K562 (cell line): ENCODE measurements around the gene NEU1. TPM values are rescaled to one million over a fixed set of nuclear protein-coding genes. Genes with fewer than 3 reads are reported as not detected.
A peak's percentile ranks its signal among the peaks of the same experiment; 100 is the strongest.

ENCODE experiments used
- GTF2A2 ChIP-seq: IDR thresholded peaks from 2 replicates; pipeline ENCODE4 v1.6.1; 2016; ENCODE audit warnings: mild to moderate bottlenecking, missing genetic modification characterization, missing compliant biosample characterization
- HDAC1 ChIP-seq, 2 experiments: fragments of 450-650 bp; IDR thresholded peaks; 2 replicates each; pipeline ENCODE4 v1.6.1; 2016 to 2017; ENCODE audit warnings: inconsistent platforms in 1 of 2, mild to moderate bottlenecking in 1 of 2, moderate library complexity in 1 of 2
- HSF4 ChIP-seq: fragments of 250-450 bp; sonication (Bioruptor Pico); IDR thresholded peaks from 2 replicates; pipeline ENCODE4 v2.1.2; 2022; ENCODE audit warnings: mild to moderate bottlenecking, moderate library complexity, borderline replicate concordance
- MEF2D ChIP-seq: conservative IDR thresholded peaks from 2 replicates; pipeline ENCODE4 v1.6.1; 2016; ENCODE audit warnings: low read depth, missing genetic modification characterization, missing compliant biosample characterization
- NR4A1 ChIP-seq, 2 experiments: fragments of 250-450 bp in 1 of 2; fragments of 450-650 bp in 1 of 2; sonication (Bioruptor Pico) in 1 of 2; IDR thresholded peaks; 2 replicates each; pipeline versions ENCODE4 v1.4.0 to v1.6.1; 2016 to 2020; ENCODE audit warnings: mild to moderate bottlenecking in 2 of 2, missing compliant biosample characterization in 1 of 2, missing genetic modification characterization in 1 of 2, moderate library complexity in 1 of 2
- PCBP2 ChIP-seq: fragments of 200-400 bp; formaldehyde crosslinking; IDR thresholded peaks from 2 replicates; pipeline ENCODE4 v1.6.1; 2018; ENCODE audit warnings: low read length, low read depth, mild to moderate bottlenecking, moderate library complexity; ENCODE audit not compliant: poor library complexity, severe bottlenecking
- PYGO2 ChIP-seq: fragments of 450-650 bp; IDR thresholded peaks from 2 replicates; pipeline ENCODE4 v1.6.1; 2016; ENCODE audit warnings: mild to moderate bottlenecking, missing genetic modification characterization, moderate library complexity, missing compliant biosample characterization
- ZKSCAN1 ChIP-seq: fragments of 150-350 bp; IDR thresholded peaks from 2 replicates; pipeline ENCODE4 v1.6.1; 2016; ENCODE audit warnings: low read depth, low read length
- ZNF175 ChIP-seq: fragments of 200-800 bp; sonication (Bioruptor generic); IDR thresholded peaks from 2 replicates; pipeline ENCODE4 v1.6.1; 2016; ENCODE audit warnings: low read depth, mild to moderate bottlenecking, missing genetic modification characterization, missing compliant biosample characterization
- ZNF212 ChIP-seq: fragments of 450-650 bp; formaldehyde crosslinking; IDR thresholded peaks from 2 replicates; pipeline ENCODE4 v1.4.0; 2020; ENCODE audit warnings: mild to moderate bottlenecking
- ZNF696 ChIP-seq: fragments of 250-450 bp; sonication (Bioruptor Pico); conservative IDR thresholded peaks from 2 replicates; pipeline ENCODE4 v1.4.0; 2020; ENCODE audit warnings: mild to moderate bottlenecking, moderate library complexity
- ZNF766 ChIP-seq: fragments of 200-800 bp; sonication (Bioruptor generic); conservative IDR thresholded peaks from 2 replicates; pipeline ENCODE4 v1.6.1; 2016; ENCODE audit warnings: missing genetic modification characterization, missing compliant biosample characterization
- ZNF830 ChIP-seq: fragments of 250-450 bp; sonication (Bioruptor Pico); IDR thresholded peaks from 2 replicates; pipeline ENCODE4 v1.5.0; 2021; ENCODE audit warnings: mild to moderate bottlenecking
- polyA plus RNA-seq, 8 experiments: library from polyadenylated mRNA; depleted of rRNA in 4 of 8; stranded (reverse) in 5 of 8; unstranded in 3 of 8; fragments of >200 nt; fragmentation: Nextera tagmentation in 2 of 8; fragmentation: Illumina TruSeq in 1 of 8; extraction: Ambion mirVana in 2 of 8; extraction: Trizol in 1 of 8; gene quantifications; 2 replicates each; pipeline versions ENCODE4 v1.2.1 to v1.2.3, GENCODE V29; 2011 to 2014; ENCODE audit warnings: inconsistent platforms in 1 of 8, missing spikeins in 1 of 8
- total RNA-seq, 7 experiments: library from RNA; depleted of rRNA in 6 of 7; stranded (reverse); fragments of >200 nt in 6 of 7; fragmentation: Illumina TruSeq in 2 of 7; extraction: Trizol in 2 of 7; gene quantifications; 2 replicates each; pipeline versions ENCODE4 v1.2.1 to v1.2.3, GENCODE V29; 2011 to 2021; ENCODE audit warnings: low replicate concordance in 1 of 7
- TF ChIP-seq, protein P1 (sequence below): sonication (generic); formaldehyde crosslinking; IDR thresholded peaks from 2 replicates; pipeline ENCODE4 v1.8.0; 2022; ENCODE audit warnings: mild to moderate bottlenecking, missing genetic modification reagents
- TF ChIP-seq, protein P2 (sequence below): sonication (generic); formaldehyde crosslinking; IDR thresholded peaks from 2 replicates; pipeline ENCODE4 v1.8.1; 2023; ENCODE audit warnings: mild to moderate bottlenecking, missing genetic modification reagents
- TF ChIP-seq, protein P3 (sequence below): fragments of 200-800 bp; sonication (Bioruptor generic); IDR thresholded peaks from 2 replicates; pipeline ENCODE4 v1.6.1; 2016; ENCODE audit warnings: missing genetic modification characterization, missing compliant biosample characterization

NEU1 gene
- total and polyA plus RNA-seq, 9 of the 15 experiments (the other 6 are each of a cell fraction or from before 2014, with no cell fraction given), result 14.8 to 67.8 (median 51.0) TPM

DNA sequence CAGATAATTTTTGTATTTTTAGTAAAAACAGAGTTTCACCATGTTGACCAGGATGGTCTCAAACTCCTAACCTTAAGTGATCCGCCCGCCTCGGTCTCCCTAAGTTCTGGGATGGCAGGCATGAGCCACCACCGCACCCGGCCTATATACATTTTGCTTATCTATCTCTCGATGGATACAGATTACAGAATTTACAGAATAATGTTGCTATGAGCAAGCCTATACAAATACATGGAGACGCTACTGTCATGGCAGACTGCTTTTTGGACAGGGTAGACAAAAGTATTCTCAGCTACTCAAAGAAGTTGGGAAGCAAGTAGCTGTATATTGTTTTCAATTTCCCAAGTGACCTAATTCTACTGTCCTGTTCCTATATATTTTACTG is 49.2 kb downstream of the NEU1 start (continued):
- TF ChIP-seq, protein P1, sequence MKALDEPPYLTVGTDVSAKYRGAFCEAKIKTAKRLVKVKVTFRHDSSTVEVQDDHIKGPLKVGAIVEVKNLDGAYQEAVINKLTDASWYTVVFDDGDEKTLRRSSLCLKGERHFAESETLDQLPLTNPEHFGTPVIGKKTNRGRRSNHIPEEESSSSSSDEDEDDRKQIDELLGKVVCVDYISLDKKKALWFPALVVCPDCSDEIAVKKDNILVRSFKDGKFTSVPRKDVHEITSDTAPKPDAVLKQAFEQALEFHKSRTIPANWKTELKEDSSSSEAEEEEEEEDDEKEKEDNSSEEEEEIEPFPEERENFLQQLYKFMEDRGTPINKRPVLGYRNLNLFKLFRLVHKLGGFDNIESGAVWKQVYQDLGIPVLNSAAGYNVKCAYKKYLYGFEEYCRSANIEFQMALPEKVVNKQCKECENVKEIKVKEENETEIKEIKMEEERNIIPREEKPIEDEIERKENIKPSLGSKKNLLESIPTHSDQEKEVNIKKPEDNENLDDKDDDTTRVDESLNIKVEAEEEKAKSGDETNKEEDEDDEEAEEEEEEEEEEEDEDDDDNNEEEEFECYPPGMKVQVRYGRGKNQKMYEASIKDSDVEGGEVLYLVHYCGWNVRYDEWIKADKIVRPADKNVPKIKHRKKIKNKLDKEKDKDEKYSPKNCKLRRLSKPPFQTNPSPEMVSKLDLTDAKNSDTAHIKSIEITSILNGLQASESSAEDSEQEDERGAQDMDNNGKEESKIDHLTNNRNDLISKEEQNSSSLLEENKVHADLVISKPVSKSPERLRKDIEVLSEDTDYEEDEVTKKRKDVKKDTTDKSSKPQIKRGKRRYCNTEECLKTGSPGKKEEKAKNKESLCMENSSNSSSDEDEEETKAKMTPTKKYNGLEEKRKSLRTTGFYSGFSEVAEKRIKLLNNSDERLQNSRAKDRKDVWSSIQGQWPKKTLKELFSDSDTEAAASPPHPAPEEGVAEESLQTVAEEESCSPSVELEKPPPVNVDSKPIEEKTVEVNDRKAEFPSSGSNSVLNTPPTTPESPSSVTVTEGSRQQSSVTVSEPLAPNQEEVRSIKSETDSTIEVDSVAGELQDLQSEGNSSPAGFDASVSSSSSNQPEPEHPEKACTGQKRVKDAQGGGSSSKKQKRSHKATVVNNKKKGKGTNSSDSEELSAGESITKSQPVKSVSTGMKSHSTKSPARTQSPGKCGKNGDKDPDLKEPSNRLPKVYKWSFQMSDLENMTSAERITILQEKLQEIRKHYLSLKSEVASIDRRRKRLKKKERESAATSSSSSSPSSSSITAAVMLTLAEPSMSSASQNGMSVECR (CRISPR knock-in tag), result peak; percentile 3; the same call in 1 of the 2 replicates
- TF ChIP-seq ZNF175 (CRISPR knock-in tag), result peak; percentile 49; the same call in 1 of the 2 replicates
- no peak for TF ChIP-seq PCBP2
- TF ChIP-seq GTF2A2 (tag), result peak; percentile 70; the same call in 1 of the 2 replicates
- TF ChIP-seq, protein P2, sequence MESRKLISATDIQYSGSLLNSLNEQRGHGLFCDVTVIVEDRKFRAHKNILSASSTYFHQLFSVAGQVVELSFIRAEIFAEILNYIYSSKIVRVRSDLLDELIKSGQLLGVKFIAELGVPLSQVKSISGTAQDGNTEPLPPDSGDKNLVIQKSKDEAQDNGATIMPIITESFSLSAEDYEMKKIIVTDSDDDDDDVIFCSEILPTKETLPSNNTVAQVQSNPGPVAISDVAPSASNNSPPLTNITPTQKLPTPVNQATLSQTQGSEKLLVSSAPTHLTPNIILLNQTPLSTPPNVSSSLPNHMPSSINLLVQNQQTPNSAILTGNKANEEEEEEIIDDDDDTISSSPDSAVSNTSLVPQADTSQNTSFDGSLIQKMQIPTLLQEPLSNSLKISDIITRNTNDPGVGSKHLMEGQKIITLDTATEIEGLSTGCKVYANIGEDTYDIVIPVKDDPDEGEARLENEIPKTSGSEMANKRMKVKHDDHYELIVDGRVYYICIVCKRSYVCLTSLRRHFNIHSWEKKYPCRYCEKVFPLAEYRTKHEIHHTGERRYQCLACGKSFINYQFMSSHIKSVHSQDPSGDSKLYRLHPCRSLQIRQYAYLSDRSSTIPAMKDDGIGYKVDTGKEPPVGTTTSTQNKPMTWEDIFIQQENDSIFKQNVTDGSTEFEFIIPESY (CRISPR knock-in tag), result 0 out of 2 replicates have a peak, but pooled peaks have one; percentile 20
- 0 out of 2 replicates have a peak, but pooled peaks have one; percentile 1 for TF ChIP-seq ZNF830 (CRISPR knock-in tag)
- TF ChIP-seq ZNF766 (CRISPR knock-in tag), result 0 out of 2 replicates have a peak, but pooled peaks have one; percentile 46
- TF ChIP-seq MEF2D (tag), result peak; percentile 58; the same call in 1 of the 2 replicates
- peak; percentile 86; the same call in 1 of the 2 replicates for TF ChIP-seq HSF4
- peak; percentile 60; the same call in 1 of the 2 replicates for TF ChIP-seq PYGO2 (tag)
- no peak for TF ChIP-seq ZNF696 (CRISPR knock-in tag)
- TF ChIP-seq, protein P3, sequence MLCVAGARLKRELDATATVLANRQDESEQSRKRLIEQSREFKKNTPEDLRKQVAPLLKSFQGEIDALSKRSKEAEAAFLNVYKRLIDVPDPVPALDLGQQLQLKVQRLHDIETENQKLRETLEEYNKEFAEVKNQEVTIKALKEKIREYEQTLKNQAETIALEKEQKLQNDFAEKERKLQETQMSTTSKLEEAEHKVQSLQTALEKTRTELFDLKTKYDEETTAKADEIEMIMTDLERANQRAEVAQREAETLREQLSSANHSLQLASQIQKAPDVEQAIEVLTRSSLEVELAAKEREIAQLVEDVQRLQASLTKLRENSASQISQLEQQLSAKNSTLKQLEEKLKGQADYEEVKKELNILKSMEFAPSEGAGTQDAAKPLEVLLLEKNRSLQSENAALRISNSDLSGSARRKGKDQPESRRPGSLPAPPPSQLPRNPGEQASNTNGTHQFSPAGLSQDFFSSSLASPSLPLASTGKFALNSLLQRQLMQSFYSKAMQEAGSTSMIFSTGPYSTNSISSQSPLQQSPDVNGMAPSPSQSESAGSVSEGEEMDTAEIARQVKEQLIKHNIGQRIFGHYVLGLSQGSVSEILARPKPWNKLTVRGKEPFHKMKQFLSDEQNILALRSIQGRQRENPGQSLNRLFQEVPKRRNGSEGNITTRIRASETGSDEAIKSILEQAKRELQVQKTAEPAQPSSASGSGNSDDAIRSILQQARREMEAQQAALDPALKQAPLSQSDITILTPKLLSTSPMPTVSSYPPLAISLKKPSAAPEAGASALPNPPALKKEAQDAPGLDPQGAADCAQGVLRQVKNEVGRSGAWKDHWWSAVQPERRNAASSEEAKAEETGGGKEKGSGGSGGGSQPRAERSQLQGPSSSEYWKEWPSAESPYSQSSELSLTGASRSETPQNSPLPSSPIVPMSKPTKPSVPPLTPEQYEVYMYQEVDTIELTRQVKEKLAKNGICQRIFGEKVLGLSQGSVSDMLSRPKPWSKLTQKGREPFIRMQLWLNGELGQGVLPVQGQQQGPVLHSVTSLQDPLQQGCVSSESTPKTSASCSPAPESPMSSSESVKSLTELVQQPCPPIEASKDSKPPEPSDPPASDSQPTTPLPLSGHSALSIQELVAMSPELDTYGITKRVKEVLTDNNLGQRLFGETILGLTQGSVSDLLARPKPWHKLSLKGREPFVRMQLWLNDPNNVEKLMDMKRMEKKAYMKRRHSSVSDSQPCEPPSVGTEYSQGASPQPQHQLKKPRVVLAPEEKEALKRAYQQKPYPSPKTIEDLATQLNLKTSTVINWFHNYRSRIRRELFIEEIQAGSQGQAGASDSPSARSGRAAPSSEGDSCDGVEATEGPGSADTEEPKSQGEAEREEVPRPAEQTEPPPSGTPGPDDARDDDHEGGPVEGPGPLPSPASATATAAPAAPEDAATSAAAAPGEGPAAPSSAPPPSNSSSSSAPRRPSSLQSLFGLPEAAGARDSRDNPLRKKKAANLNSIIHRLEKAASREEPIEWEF (CRISPR knock-in tag), result no peak
- 0 out of 4 replicates have a peak, but pooled peaks of 1 of the 2 experiments have one; percentile 12 for TF ChIP-seq HDAC1 (IDR thresholded peaks at IDR 0.05)
- no peak for TF ChIP-seq ZNF212
- no peak for TF ChIP-seq NR4A1 (CRISPR knock-in tag; IDR thresholded peaks at IDR 0.05)
- peak; percentile 80; the same call in 1 of the 2 replicates for TF ChIP-seq NR4A1 (tag; IDR thresholded peaks at IDR 0.05)
- no peak for TF ChIP-seq ZKSCAN1
